Progenitor cell of endocrine pancreas (in vitro differentiated cells): ENCODE data around the gene PCDHB10. TPM values are rescaled to one million over a fixed set of nuclear protein-coding genes. Genes with fewer than 3 reads are reported as not detected.
"Not testable (repeated sequence)": the region's sequence is repeated elsewhere in the genome, so short reads cannot be mapped to it uniquely, and the experiment has no call there.

Source experiments
- DNase-seq: peaks from one replicate; pipeline ENCODE4 v3.0.0; 2021; ENCODE audit warnings: low spot score; ENCODE audit not compliant: unreplicated experiment
- H3K27ac Mint-ChIP-seq: 2 replicates; pipeline ENCODE4 v1.8.0; 2021; ENCODE audit warnings: mild to moderate bottlenecking, moderate library complexity, mixed read lengths
- H3K27me3 Mint-ChIP-seq: 2 replicates; pipeline ENCODE4 v1.8.0; 2021; ENCODE audit warnings: mixed read lengths
- H3K36me3 Mint-ChIP-seq: 2 replicates; pipeline ENCODE4 v1.8.0; 2022; ENCODE audit warnings: mixed read lengths; ENCODE audit not compliant: insufficient read depth
- H3K4me1 Mint-ChIP-seq: 2 replicates; pipeline ENCODE4 v1.8.0; 2021; ENCODE audit warnings: low read depth, mixed read lengths
- H3K4me3 Mint-ChIP-seq: 2 replicates; pipeline ENCODE4 v1.8.0; 2021; ENCODE audit warnings: low read depth, mild to moderate bottlenecking, moderate library complexity, mixed read lengths
- H3K9me3 Mint-ChIP-seq: 2 replicates; pipeline ENCODE4 v1.8.0; 2021; ENCODE audit warnings: low read depth, mixed read lengths
- CTCF ChIP-seq: fragments of 200-600 bp; sonication (generic); IDR thresholded peaks from one replicate; pipeline ENCODE4 v1.5.0; 2021; ENCODE audit warnings: antibody characterized with exemption, mild to moderate bottlenecking; ENCODE audit not compliant: unreplicated experiment
- total RNA-seq: library from RNA; stranded (reverse); gene quantifications from 2 replicates; pipeline ENCODE4 v1.2.1, GENCODE V29; 2021

PCDHB10 gene
- total RNA-seq, 1 donor from 2014 or later: 7.2 TPM

- Mint-ChIP-seq H3K27me3 (no peaks in the 10 kb centered on the region), H3K36me3 (peaks cover 50% of the 10 kb centered on the region), H3K27ac (no peak overlapping the region), H3K4me3 (no peak overlapping the region), H3K9me3 (peaks cover 39% of the 10 kb centered on the region), H3K4me1 (no peaks in the 10 kb centered on the region)
- no peak for DNase-seq
- no peak for TF ChIP-seq CTCF
Measured at GRCh38 chr5:141155540-141156374, 36.4 kb upstream of the PCDHB10 start.

- not testable (repeated sequence) for H3K4me3 Mint-ChIP-seq
Measured at GRCh38 chr5:141157356-141157755, 34.8 kb upstream of the PCDHB10 start.

GRCh38 chr5:141157901-141158300 is 34.3 kb upstream of the PCDHB10 start:
- not testable (repeated sequence) for H3K4me3 Mint-ChIP-seq, H3K4me1 Mint-ChIP-seq, H3K27me3 Mint-ChIP-seq, DNase-seq, H3K27ac Mint-ChIP-seq
- Mint-ChIP-seq H3K9me3 (peaks cover 34% of the 10 kb centered on the region), H3K36me3 (peaks cover 36% of the 10 kb centered on the region)

More at GRCh38 chr5:141157356-141157755, 34.8 kb upstream of the PCDHB10 start:
- H3K27ac Mint-ChIP-seq, H3K4me1 Mint-ChIP-seq, H3K27me3 Mint-ChIP-seq, DNase-seq: not testable (repeated sequence)
- peaks cover 39% of the 10 kb centered on the region for H3K36me3 Mint-ChIP-seq
- peaks cover 34% of the 10 kb centered on the region for H3K9me3 Mint-ChIP-seq

GRCh38 chr5:141172381-141173204 is 19.6 kb upstream of the PCDHB10 start, which contains the start of gene PCDHB7:
PCDHB7 (plus strand) TSS chr5:141172644; CDS start chr5:141172836, 192 bp downstream.
- no peak for DNase-seq
- no peaks in the 10 kb centered on the region for H3K27me3 Mint-ChIP-seq
- TF ChIP-seq CTCF: no peak

GRCh38 chr5:141174291-141175104 is 17.7 kb upstream of the PCDHB10 start:
- not testable (repeated sequence) for DNase-seq, H3K27ac Mint-ChIP-seq, H3K27me3 Mint-ChIP-seq, H3K36me3 Mint-ChIP-seq, H3K4me1 Mint-ChIP-seq, H3K4me3 Mint-ChIP-seq
- peaks cover 25% of the 10 kb centered on the region for H3K9me3 Mint-ChIP-seq

More at GRCh38 chr5:141172381-141173204, 19.6 kb upstream of the PCDHB10 start, which contains the start of gene PCDHB7:
- H3K27ac Mint-ChIP-seq: no peak within 1 kb of the TSS
- no peaks in the 10 kb centered on the region for H3K4me1 Mint-ChIP-seq
- H3K36me3 Mint-ChIP-seq: peaks cover 13% of the 10 kb centered on the region
- no peak within 1 kb of the TSS for H3K4me3 Mint-ChIP-seq
- peaks cover 33% of the 10 kb centered on the region for H3K9me3 Mint-ChIP-seq

GRCh38 chr5:141175933-141176332 is 16.2 kb upstream of the PCDHB10 start:
- Mint-ChIP-seq H3K36me3 (peaks cover 14% of the 10 kb centered on the region), H3K4me1 (no peaks in the 10 kb centered on the region), H3K27ac (no peak overlapping the region), H3K9me3 (peaks cover 23% of the 10 kb centered on the region), H3K4me3 (no peak overlapping the region), H3K27me3 (no peaks in the 10 kb centered on the region)
- DNase-seq: no peak
- TF ChIP-seq CTCF: no peak

- not testable (repeated sequence) for H3K27me3 Mint-ChIP-seq, H3K4me3 Mint-ChIP-seq, H3K27ac Mint-ChIP-seq, DNase-seq, H3K4me1 Mint-ChIP-seq
- H3K36me3 Mint-ChIP-seq: peaks cover 16% of the 10 kb centered on the region
- peaks cover 24% of the 10 kb centered on the region for H3K9me3 Mint-ChIP-seq
Measured at GRCh38 chr5:141177577-141178191, 14.5 kb upstream of the PCDHB10 start, which contains the start of gene PCDHB8. PCDHB8 (plus strand) TSS chr5:141177790; CDS start chr5:141178035, 245 bp downstream.

- not testable (repeated sequence) for H3K4me1 Mint-ChIP-seq, H3K4me3 Mint-ChIP-seq
Measured at GRCh38 chr5:141179371-141179770, 12.8 kb upstream of the PCDHB10 start.

GRCh38 chr5:141179876-141180275 is 12.3 kb upstream of the PCDHB10 start:
- not testable (repeated sequence) for H3K27me3 Mint-ChIP-seq, DNase-seq, H3K4me3 Mint-ChIP-seq, H3K4me1 Mint-ChIP-seq, H3K27ac Mint-ChIP-seq
- H3K36me3 Mint-ChIP-seq: peaks cover 25% of the 10 kb centered on the region
- peaks cover 26% of the 10 kb centered on the region for H3K9me3 Mint-ChIP-seq

More at GRCh38 chr5:141179371-141179770, 12.8 kb upstream of the PCDHB10 start:
- not testable (repeated sequence) for H3K27me3 Mint-ChIP-seq, H3K27ac Mint-ChIP-seq, DNase-seq
- Mint-ChIP-seq H3K36me3 (peaks cover 20% of the 10 kb centered on the region), H3K9me3 (peaks cover 22% of the 10 kb centered on the region)
